H1 (cell line): ENCODE results near the gene MLLT6. TPM values are rescaled to one million over a fixed set of nuclear protein-coding genes. Genes with fewer than 3 reads are reported as not detected.

Experiments used
- ASH2L ChIP-seq: fragments of 200-600, 300-600 bp; sonication (generic); IDR thresholded peaks from one replicate; pipeline ENCODE4 v1.7.1; 2017; ENCODE audit warnings: low read length
- BRCA1 ChIP-seq: IDR thresholded peaks from 2 replicates; pipeline ENCODE4 v1.6.1; 2012; ENCODE audit warnings: low read depth, low read length, improper control_type of control experiment
- E2F6 ChIP-seq: IDR thresholded peaks from 2 replicates; pipeline ENCODE4 v1.6.1; 2012; ENCODE audit warnings: inconsistent platforms
- EP300 ChIP-seq, 2 experiments: IDR thresholded peaks; 1 replicate in 1 of 2; 2 replicates in 1 of 2; pipeline ENCODE4 v1.6.1; 2011 to 2012; ENCODE audit warnings: low read depth in 2 of 2, low read length in 2 of 2, mild to moderate bottlenecking in 2 of 2, borderline replicate concordance in 1 of 2, inconsistent platforms in 1 of 2, moderate library complexity in 1 of 2
- FOSL1 ChIP-seq: IDR thresholded peaks from 2 replicates; pipeline ENCODE4 v1.6.1; 2011; ENCODE audit warnings: mild to moderate bottlenecking, low read depth, low read length, moderate library complexity; ENCODE audit not compliant: insufficient read depth
- JUND ChIP-seq: IDR thresholded peaks from 2 replicates; pipeline ENCODE4 v1.6.1; 2011; ENCODE audit warnings: mild to moderate bottlenecking, improper control_type of control experiment, low read length
- MAX ChIP-seq: IDR thresholded peaks from 2 replicates; pipeline ENCODE4 v1.6.1; 2012; ENCODE audit warnings: inconsistent platforms
- POLR2A ChIP-seq, 2 experiments: IDR thresholded peaks; 1 replicate in 1 of 2; 2 replicates in 1 of 2; pipeline ENCODE4 v1.6.1; 2011; ENCODE audit warnings: low read depth in 2 of 2, low read length in 2 of 2, mild to moderate bottlenecking in 2 of 2; ENCODE audit errors: control extremely low read depth in 1 of 2
- POU5F1 ChIP-seq: IDR thresholded peaks from 2 replicates; pipeline ENCODE4 v1.6.1; 2011; ENCODE audit warnings: low read depth, mild to moderate bottlenecking, low read length, moderate library complexity
- RAD21 ChIP-seq, 2 experiments: IDR thresholded peaks in 1 of 2; conservative IDR thresholded peaks in 1 of 2; 2 replicates each; pipeline ENCODE4 v1.6.1; 2011; ENCODE audit warnings: low read depth in 2 of 2, low read length in 2 of 2, improper control_type of control experiment in 1 of 2, inconsistent platforms in 1 of 2, mild to moderate bottlenecking in 1 of 2, moderate library complexity in 1 of 2
- RBBP5 ChIP-seq: IDR thresholded peaks from 2 replicates; pipeline ENCODE4 v1.7.1; 2012; ENCODE audit warnings: low read depth, mild to moderate bottlenecking, inconsistent platforms, low read length, moderate library complexity, borderline replicate concordance
- RFX5 ChIP-seq: IDR thresholded peaks from 2 replicates; pipeline ENCODE4 v1.6.1; 2011; ENCODE audit warnings: low read depth, low read length, improper control_type of control experiment, borderline replicate concordance
- RXRA ChIP-seq: IDR thresholded peaks from 2 replicates; pipeline ENCODE4 v1.6.1; 2011; ENCODE audit warnings: low read depth, mild to moderate bottlenecking, low read length, moderate library complexity; ENCODE audit not compliant: insufficient read depth
- SIN3A ChIP-seq, 2 experiments: IDR thresholded peaks in 1 of 2; conservative IDR thresholded peaks in 1 of 2; 2 replicates each; pipeline ENCODE4 v1.6.1; 2011 to 2012; ENCODE audit warnings: low read length in 2 of 2, improper control_type of control experiment in 1 of 2, low read depth in 1 of 2, mild to moderate bottlenecking in 1 of 2
- SIRT6 ChIP-seq: IDR thresholded peaks from one replicate; pipeline ENCODE4 v1.7.1; 2012; ENCODE audit warnings: low read length, inconsistent platforms
- SP2 ChIP-seq: IDR thresholded peaks from 2 replicates; pipeline ENCODE4 v1.6.1; 2012; ENCODE audit warnings: mild to moderate bottlenecking, low read length, inconsistent platforms
- SP4 ChIP-seq: IDR thresholded peaks from 2 replicates; pipeline ENCODE4 v1.6.1; 2012; ENCODE audit warnings: low read length, inconsistent platforms
- SRF ChIP-seq: IDR thresholded peaks from 2 replicates; pipeline ENCODE4 v1.6.1; 2011; ENCODE audit warnings: mild to moderate bottlenecking, low read depth, low read length, moderate library complexity
- TCF12 ChIP-seq: IDR thresholded peaks from 2 replicates; pipeline ENCODE4 v1.6.1; 2011; ENCODE audit warnings: low read depth, mild to moderate bottlenecking, low read length
- TEAD4 ChIP-seq: IDR thresholded peaks from 2 replicates; pipeline ENCODE4 v1.6.1; 2012; ENCODE audit warnings: low read depth, low read length, inconsistent platforms, mixed read lengths
- ZNF274 ChIP-seq: IDR thresholded peaks from 2 replicates; pipeline ENCODE4 v1.7.0; 2012; ENCODE audit warnings: low read length, borderline replicate concordance; ENCODE audit errors: extremely low read depth
- polyA plus RNA-seq, 7 experiments: library from polyadenylated mRNA; depleted of rRNA in 3 of 7; stranded (reverse) in 5 of 7; unstranded in 2 of 7; fragments of >200 nt in 5 of 7; fragments of 200-250 nt in 2 of 7; gene quantifications; 1 replicate in 5 of 7; 2 replicates in 1 of 7; 4 replicates in 1 of 7; pipeline versions ENCODE4 v1.2.1 to v1.2.3, GENCODE V29; 2011 to 2013; ENCODE audit warnings: missing spikeins in 2 of 7, mixed read lengths in 2 of 7
- total RNA-seq: library from RNA; stranded (reverse); fragmentation: NEBNext Ultra II Directional; extraction: Animal tissue kit (Norgen Biotek cat#: 25700); gene quantifications from 2 replicates; pipeline ENCODE4 v1.2.1, GENCODE V29; 2021

The MLLT6 gene
- total and polyA plus RNA-seq, 2 of the 8 experiments (the other 6 are each of a cell fraction or from before 2014, with no cell fraction given), result 6.5 to 8.0 TPM

- TF ChIP-seq SP2 (no peak), FOSL1 (no peak), EP300 (IDR thresholded peaks at IDR 0.05; ENCODE audit: borderline replicate concordance in 1 of 2, low read depth in 2 of 2, low read length in 2 of 2) (peak in 1 of 2 experiments; percentile 65; a peak in 1 of 3 replicates), SIRT6 (no peak), TCF12 (peak; percentile 96), SRF (no peak), SIN3A (conservative IDR thresholded peaks at IDR 0.05 in 1 of 2, IDR thresholded peaks at IDR 0.05 in 1 of 2; ENCODE audit: low read depth in 1 of 2, low read length in 2 of 2) (peak; percentile 25 to 81; a peak in 2 of 4 replicates), SP4 (0 out of 2 replicates have a peak, but pooled peaks have one; percentile 25), ZNF274 (no peak), TEAD4 (no peak), E2F6 (no peak), JUND (no peak), RXRA (peak; percentile 65; the same call in 1 of the 2 replicates), RBBP5 (no peak), RFX5 (no peak), ASH2L (peak; percentile 5), POLR2A (IDR thresholded peaks at IDR 0.05; ENCODE audit: control extremely low read depth in 1 of 2, low read depth in 2 of 2, low read length in 2 of 2) (no peak), BRCA1 (no peak), MAX (peak; percentile 41; the same call in 1 of the 2 replicates), POU5F1 (no peak), RAD21 (IDR thresholded peaks at IDR 0.05 in 1 of 2, conservative IDR thresholded peaks at IDR 0.05 in 1 of 2; ENCODE audit: low read depth in 2 of 2, low read length in 2 of 2) (no peak)
Measured at GRCh38 chr17:38703742-38704605, 1.1 kb upstream of the MLLT6 start (continued).
